Measurements from ENCODE around the gene E2F1.

DNA sequence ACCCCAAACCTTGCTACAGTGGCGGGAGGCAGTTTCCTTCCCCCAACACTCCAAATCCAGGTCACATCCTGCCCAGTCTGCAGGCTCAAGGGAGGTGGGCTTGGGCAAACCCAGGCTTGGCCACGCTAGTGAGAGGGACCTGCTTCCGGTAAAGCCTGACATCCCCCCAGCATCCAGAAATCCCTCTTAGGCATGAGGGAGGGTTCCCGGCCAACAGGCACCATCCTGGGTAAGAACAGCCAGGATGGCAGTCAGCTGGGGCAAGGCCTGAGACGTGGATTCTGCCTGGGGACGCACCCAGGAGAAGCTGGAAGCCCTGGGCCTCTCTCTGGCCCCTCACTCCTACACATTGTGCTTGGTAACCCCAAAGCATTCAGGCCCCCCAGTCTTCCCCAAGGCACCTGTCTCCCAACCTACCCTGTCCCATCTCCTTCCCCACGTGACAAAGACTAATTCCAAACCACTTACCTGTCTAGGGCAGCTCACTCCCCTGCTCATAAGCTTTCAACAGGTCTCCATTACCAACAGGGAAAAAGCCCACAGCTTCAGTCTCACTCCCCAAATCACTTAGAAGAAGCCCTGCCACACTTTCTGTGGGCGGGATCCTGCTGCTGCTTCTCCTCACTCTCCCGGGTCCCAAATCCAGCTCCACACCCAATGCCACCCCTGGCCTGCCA lies 22.0 kb downstream of the E2F1 start:
- TF ChIP-seq, protein P1, sequence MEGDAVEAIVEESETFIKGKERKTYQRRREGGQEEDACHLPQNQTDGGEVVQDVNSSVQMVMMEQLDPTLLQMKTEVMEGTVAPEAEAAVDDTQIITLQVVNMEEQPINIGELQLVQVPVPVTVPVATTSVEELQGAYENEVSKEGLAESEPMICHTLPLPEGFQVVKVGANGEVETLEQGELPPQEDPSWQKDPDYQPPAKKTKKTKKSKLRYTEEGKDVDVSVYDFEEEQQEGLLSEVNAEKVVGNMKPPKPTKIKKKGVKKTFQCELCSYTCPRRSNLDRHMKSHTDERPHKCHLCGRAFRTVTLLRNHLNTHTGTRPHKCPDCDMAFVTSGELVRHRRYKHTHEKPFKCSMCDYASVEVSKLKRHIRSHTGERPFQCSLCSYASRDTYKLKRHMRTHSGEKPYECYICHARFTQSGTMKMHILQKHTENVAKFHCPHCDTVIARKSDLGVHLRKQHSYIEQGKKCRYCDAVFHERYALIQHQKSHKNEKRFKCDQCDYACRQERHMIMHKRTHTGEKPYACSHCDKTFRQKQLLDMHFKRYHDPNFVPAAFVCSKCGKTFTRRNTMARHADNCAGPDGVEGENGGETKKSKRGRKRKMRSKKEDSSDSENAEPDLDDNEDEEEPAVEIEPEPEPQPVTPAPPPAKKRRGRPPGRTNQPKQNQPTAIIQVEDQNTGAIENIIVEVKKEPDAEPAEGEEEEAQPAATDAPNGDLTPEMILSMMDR (IDR thresholded peaks at IDR 0.05): no peak
- TF ChIP-seq EP300 (IDR thresholded peaks at IDR 0.05): no peak
- no peak for TF ChIP-seq POLR2AphosphoS5 (IDR thresholded peaks at IDR 0.05)

Data from stomach (tissue), 4 donors.